HG03095 (cell line): ENCODE measurements around the gene SYT15B.
"Not testable (repeated sequence)": the region's sequence is repeated elsewhere in the genome, so short reads cannot be mapped to it uniquely, and the experiment has no call there.

Source experiments
- ATAC-seq: cut with Tn5 transposase; IDR thresholded peaks from one replicate; pipeline ENCODE4 v1.9.1; 2021; ENCODE audit warnings: moderate library complexity; ENCODE audit not compliant: unreplicated experiment

Gene SYT15B

DNA sequence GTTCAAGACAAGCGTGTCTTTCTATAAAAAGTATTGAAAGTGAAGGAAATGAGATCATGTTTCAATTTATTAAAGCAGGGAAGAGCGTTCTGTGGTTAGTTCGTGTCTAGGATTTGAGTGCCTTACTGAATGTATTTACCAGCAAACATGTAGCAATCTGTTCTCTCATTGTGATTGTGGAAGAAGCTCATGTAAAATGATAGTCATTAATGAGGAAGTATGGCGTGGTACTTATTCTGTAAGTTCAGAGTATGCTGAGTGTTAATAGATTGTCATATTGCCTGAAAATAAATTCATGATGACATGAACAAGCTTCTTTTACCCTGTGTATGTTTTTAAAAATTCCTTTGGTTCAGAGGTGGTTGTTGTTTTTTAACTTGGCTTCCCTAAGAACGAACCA is 32.5 kb downstream of the SYT15B start:
- not testable (repeated sequence) for ATAC-seq

DNA sequence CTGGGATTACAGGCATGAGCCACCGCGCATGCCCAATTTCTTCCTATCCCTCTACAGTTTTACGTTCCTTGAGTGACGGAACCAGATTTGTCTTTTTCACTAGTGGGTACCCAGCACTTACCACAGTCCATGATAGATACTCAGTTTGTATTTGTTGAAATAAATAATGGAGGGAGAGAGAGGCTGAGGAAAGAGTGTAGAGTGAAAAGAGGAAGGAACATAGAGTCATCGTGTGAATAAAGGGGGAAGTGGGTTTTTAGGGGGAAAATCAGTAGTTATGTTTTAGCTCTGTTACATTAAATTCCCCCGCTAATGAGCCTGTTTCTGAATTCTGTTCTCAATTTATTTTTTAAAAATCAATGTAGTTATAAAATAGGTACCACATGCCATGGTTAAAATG is 37.7 kb downstream of the SYT15B start:
- ATAC-seq, result not testable (repeated sequence)

DNA sequence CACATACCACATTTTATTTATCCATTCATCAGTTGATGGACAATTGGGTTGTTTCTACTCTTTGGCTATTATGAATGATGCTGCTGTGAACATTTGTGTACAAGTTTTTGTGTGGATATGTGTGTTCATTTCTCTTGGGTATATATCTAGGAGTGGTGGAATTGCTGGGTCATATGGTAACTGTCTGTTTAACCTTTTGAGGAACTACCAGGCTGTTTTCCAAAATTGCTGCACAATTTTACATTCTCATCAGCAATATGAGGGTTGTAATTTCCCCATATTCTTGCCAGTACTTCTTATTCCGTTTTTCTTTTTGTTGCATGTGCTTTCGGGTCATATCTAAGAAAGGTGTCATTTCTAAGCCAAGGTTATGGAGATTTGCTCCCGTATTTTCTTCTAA is 38.3 kb downstream of the SYT15B start:
- ATAC-seq, result not testable (repeated sequence)

DNA sequence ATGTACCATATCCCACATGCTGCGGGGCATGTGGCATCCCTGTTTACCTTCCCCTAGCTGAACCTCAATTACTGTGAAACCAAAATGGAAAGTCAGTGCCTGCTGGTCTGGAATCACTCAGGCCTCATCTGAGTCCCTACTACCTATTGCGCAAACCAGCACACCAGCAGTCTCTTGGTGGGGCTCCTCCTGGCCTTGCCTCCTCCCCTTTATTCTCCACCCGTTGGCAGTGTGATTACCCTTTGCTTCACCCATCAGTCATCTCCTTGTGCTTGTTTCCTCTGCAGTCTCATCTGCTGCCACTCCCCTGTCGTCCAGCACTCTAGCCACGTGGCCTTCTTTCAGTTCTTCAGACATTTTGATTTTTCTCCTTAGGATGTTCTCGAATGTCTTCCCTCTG is 39.3 kb downstream of the SYT15B start:
- ATAC-seq, result not testable (repeated sequence)

DNA sequence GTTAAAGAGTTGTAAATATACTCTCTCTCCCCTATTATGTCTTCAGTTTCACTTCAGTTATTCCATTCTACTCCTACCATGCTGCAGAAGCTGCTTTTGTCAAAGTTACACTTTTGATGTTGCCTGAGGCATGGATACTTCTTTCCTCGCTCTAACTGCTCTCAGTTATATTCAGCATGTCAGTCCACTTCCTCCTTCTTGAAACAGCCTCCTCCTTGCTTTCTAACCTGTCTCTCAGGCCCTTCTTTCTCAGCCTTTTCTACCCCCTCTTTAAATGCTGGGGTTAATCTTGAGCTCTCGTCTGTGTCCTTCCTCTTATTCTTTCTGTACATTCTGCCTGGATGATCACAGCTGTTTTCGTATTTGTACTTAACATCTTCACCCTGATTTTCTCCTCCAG is 40.0 kb downstream of the SYT15B start:
- ATAC-seq, result not testable (repeated sequence)

DNA sequence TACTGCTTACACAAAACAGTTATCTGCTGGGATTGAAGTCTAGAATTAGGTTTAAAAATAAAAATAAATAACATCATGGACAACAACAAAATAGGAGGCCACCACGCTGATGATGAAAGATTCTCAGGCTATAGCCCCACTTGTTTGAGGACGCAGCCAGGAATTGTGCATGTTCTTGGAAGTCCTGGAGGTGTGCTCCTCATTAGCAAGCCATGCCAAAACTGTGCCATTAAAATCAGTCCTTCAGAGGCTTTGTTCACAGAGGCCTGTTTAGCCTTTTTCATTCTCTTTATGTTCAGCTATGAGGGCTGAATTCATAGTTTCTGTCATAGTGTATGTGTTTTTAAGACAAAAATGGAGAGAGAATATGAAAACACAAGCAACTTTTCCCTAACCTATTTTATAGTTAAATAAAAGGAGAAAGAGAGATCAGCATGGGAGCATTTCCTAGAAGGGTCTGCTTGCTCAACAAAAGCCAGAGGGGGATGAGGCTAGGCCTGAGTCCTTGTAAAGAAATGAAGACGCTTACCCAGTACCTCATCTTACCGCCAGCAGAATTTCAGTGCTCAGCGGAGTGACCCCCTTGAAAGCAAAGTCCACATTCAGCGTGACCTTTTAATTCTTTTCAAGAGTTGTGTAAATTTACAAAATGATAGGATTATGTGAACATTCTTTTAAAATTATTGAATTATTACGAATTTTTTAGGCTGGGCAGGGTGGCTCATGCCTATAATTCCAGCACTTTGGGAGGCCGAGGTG is 46.2 kb downstream of the SYT15B start:
- ATAC-seq, result not testable (repeated sequence)
